ENCODE results near the gene DALRD3. TPM values are rescaled to one million over a fixed set of nuclear protein-coding genes. Genes with fewer than 3 reads are reported as not detected.

Gene DALRD3
- polyA plus RNA-seq, 1 of the 3 experiments (the other 2 are of a cell fraction) = 82.7 TPM

DNA sequence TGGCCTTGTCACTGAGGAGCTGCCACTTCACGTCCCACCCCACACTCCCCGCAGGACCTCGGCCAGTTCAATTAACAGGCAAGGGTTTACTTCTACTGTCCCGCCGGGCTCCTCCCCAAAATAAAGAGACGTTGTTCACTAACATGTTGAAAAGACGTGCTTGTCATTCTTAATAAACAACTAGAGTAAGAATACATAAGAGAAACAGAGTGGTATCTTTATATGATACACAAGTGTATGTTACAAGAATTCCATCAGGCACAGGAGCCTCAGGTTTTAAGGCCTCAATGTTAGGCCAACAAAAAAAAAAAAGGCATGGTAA, 11.1 kb upstream of the DALRD3 start:
- Histone ChIP-seq H3K9me2 (no peaks in the 10 kb centered on the region), H3K9ac (peak overlapping the region; percentile 1; the same call in 1 of the 2 replicates), H3K9me3 (no peaks in the 10 kb centered on the region), H3K79me2 (ENCODE audit: insufficient read depth) (peaks cover 44% of the 10 kb centered on the region), H3K4me1 (ENCODE audit: control insufficient read depth in 1 of 2, insufficient read depth in 2 of 2, low read depth in 1 of 2, low read length in 1 of 2) (peaks cover 10 to 32% of the 10 kb centered on the region in 2 experiments; a peak in 3 of 4 replicates), H3K36me3 (replicated peaks in 1 of 2; ENCODE audit: control insufficient read depth in 1 of 2, insufficient read depth in 2 of 2, low read length in 1 of 2) (peaks cover 64 to 65% of the 10 kb centered on the region in 2 experiments), H3K27ac (ENCODE audit: low read depth in 2 of 2, low read length in 1 of 2) (peak overlapping the region; percentile 69 to 73), H4K20me1 (ENCODE audit: insufficient read depth) (no peaks in the 10 kb centered on the region), H2AFZ (ENCODE audit: low read depth) (peak overlapping the region; percentile 69; the same call in 1 of the 2 replicates), H3F3A (replicated peaks; ENCODE audit: insufficient read depth) (peaks cover 54% of the 10 kb centered on the region), H3K4me3 (ENCODE audit: low read depth in 2 of 2, low read length in 1 of 2) (peak overlapping the region; percentile 83 to 87; a peak in 2 of 4 replicates), H3K4me2 (peak overlapping the region; percentile 97), H3K27me3 (ENCODE audit: insufficient read depth) (no peaks in the 10 kb centered on the region)
- TF ChIP-seq RCOR1 (IDR thresholded peaks at IDR 0.05; ENCODE audit: low read length) (0 out of 2 replicates have a peak, but pooled peaks have one; percentile 6), CHD2 (IDR thresholded peaks at IDR 0.05; ENCODE audit: low read length, partially characterized antibody) (no peak), TEAD4 (IDR thresholded peaks at IDR 0.05; ENCODE audit: borderline replicate concordance, insufficient read depth) (0 out of 2 replicates have a peak, but pooled peaks have one; percentile 6), FOXM1 (IDR thresholded peaks at IDR 0.05; ENCODE audit: low read depth) (no peak)
- TF ChIP-seq, protein P1, sequence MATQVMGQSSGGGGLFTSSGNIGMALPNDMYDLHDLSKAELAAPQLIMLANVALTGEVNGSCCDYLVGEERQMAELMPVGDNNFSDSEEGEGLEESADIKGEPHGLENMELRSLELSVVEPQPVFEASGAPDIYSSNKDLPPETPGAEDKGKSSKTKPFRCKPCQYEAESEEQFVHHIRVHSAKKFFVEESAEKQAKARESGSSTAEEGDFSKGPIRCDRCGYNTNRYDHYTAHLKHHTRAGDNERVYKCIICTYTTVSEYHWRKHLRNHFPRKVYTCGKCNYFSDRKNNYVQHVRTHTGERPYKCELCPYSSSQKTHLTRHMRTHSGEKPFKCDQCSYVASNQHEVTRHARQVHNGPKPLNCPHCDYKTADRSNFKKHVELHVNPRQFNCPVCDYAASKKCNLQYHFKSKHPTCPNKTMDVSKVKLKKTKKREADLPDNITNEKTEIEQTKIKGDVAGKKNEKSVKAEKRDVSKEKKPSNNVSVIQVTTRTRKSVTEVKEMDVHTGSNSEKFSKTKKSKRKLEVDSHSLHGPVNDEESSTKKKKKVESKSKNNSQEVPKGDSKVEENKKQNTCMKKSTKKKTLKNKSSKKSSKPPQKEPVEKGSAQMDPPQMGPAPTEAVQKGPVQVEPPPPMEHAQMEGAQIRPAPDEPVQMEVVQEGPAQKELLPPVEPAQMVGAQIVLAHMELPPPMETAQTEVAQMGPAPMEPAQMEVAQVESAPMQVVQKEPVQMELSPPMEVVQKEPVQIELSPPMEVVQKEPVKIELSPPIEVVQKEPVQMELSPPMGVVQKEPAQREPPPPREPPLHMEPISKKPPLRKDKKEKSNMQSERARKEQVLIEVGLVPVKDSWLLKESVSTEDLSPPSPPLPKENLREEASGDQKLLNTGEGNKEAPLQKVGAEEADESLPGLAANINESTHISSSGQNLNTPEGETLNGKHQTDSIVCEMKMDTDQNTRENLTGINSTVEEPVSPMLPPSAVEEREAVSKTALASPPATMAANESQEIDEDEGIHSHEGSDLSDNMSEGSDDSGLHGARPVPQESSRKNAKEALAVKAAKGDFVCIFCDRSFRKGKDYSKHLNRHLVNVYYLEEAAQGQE (IDR thresholded peaks at IDR 0.05; ENCODE audit: low read depth, low read length) = no peak
- ChIA-PET POLR2A (interaction anchor here (0.6 to 2.3 kb wide), 8 partner anchors 9 to 104 kb away, joined by 3 to 18 read pairs (median 6); partner anchors contain the start of genes P4HTM, QRICH1 and WDR6), CTCF (interaction anchor here (0.6 to 1.5 kb wide), 8 partner anchors 10 to 111 kb away, joined by 3 to 8 read pairs (median 4); partner anchors contain the start of genes ARIH2 and WDR6)
- WGBS (ENCODE audit: low lambda C conversion rate) = 5% methylated on average over 7 of the region's 7 CpGs
- DNase-seq = no peak

DNA sequence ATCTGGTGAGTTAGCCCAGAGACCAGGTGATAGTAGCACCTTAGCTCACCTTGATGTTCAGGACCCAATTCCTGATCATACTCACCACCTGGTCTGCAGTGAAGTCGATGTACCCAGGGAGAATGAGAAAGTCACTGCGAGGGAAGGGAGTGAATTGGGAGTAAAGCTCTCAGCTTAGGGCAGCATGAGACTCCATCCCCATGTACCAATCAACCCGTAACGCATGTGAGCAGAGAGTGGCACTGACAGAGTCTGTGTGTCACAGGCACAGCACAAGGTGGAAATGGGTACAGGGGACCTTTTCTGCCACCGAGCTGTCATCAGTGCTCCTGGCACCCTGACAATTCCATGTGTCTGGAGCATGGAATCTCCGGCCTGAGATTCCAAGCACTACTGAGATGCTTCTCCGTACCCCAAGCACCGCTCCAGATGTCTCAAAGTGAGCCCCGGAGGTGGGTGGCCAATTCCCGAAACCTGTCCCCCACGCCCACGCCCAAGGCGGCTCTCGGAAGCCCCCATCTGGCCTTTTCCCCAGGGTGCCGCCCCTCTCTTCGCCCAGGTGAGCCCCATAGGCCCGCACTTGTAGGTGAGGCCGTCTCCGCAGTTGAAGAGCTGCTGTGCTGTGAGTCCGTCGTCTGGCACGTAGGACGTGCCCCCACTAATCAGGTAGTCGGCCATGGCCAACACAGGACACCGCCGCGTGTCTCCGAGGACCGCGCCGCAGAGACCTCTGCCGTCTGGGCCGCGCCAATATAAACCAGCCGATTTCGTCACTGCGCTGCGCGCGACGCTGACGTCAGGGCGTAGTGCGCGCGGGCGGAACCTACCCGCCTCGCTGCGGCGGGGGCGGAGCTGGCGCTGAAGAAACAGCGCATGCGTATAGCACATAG, 10.5 kb upstream of the DALRD3 start, which contains the start of gene IMPDH2:
Gene IMPDH2, minus strand, starts transcription at position 726 of the 890 bp plus-strand sequence. Its CDS starts 48 bp downstream, at position 678.
- Histone ChIP-seq H2AFZ (ENCODE audit: low read depth) (peak within 1 kb of the TSS; percentile 69), H3K27me3 (ENCODE audit: insufficient read depth) (no peaks in the 10 kb centered on the region), H3K79me2 (ENCODE audit: insufficient read depth) (peaks cover 50% of the 10 kb centered on the region), H3F3A (replicated peaks; ENCODE audit: insufficient read depth) (peaks cover 56% of the 10 kb centered on the region), H3K9ac (peak within 1 kb of the TSS; percentile 82), H3K4me1 (ENCODE audit: control insufficient read depth in 1 of 2, insufficient read depth in 2 of 2, low read depth in 1 of 2, low read length in 1 of 2) (peaks cover 10 to 32% of the 10 kb centered on the region in 2 experiments; a peak in 3 of 4 replicates), H3K27ac (ENCODE audit: low read depth in 2 of 2, low read length in 1 of 2) (peak within 1 kb of the TSS; percentile 69 to 82), H3K4me3 (ENCODE audit: low read depth in 2 of 2, low read length in 1 of 2) (peak within 1 kb of the TSS; percentile 83 to 87), H3K36me3 (replicated peaks in 1 of 2; ENCODE audit: control insufficient read depth in 1 of 2, insufficient read depth in 2 of 2, low read length in 1 of 2) (peaks cover 66 to 69% of the 10 kb centered on the region in 2 experiments), H3K9me2 (no peaks in the 10 kb centered on the region), H3K4me2 (peak within 1 kb of the TSS; percentile 97), H3K9me3 (no peaks in the 10 kb centered on the region), H4K20me1 (ENCODE audit: insufficient read depth) (no peaks in the 10 kb centered on the region)
- peak; percentile 92 for DNase-seq
- POLR2A ChIA-PET = interaction anchor here (0.6 to 2.3 kb wide), 8 partner anchors 8 to 105 kb away, joined by 3 to 18 read pairs (median 6); partner anchors contain the start of genes P4HTM, QRICH1 and WDR6
- WGBS (ENCODE audit: low lambda C conversion rate) = 4% methylated on average over 13 of the region's 55 CpGs
- CTCF ChIA-PET = interaction anchor here (0.6 to 1.5 kb wide), 8 partner anchors 9 to 110 kb away, joined by 3 to 8 read pairs (median 4); partner anchors contain the start of genes ARIH2 and WDR6
- TF ChIP-seq MXI1 (IDR thresholded peaks at IDR 0.05; ENCODE audit: low read depth, low read length) (peak; percentile 89), NRF1 (IDR thresholded peaks at IDR 0.05; ENCODE audit: low read depth, low read length) (peak; percentile 76), ELF1 (IDR thresholded peaks at IDR 0.05) (no peak), FOSL2 (IDR thresholded peaks at IDR 0.05; ENCODE audit: borderline replicate concordance, low read depth) (peak; percentile 16; the same call in 1 of the 2 replicates), SMC3 (IDR thresholded peaks at IDR 0.05; ENCODE audit: low read depth, low read length) (no peak), CHD2 (IDR thresholded peaks at IDR 0.05; ENCODE audit: low read length, partially characterized antibody) (peak; percentile 61)
- TF ChIP-seq, protein P2, sequence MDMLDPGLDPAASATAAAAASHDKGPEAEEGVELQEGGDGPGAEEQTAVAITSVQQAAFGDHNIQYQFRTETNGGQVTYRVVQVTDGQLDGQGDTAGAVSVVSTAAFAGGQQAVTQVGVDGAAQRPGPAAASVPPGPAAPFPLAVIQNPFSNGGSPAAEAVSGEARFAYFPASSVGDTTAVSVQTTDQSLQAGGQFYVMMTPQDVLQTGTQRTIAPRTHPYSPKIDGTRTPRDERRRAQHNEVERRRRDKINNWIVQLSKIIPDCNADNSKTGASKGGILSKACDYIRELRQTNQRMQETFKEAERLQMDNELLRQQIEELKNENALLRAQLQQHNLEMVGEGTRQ (IDR thresholded peaks at IDR 0.05; ENCODE audit: borderline replicate concordance, low read depth, low read length) = no peak
- TF ChIP-seq, protein P3, sequence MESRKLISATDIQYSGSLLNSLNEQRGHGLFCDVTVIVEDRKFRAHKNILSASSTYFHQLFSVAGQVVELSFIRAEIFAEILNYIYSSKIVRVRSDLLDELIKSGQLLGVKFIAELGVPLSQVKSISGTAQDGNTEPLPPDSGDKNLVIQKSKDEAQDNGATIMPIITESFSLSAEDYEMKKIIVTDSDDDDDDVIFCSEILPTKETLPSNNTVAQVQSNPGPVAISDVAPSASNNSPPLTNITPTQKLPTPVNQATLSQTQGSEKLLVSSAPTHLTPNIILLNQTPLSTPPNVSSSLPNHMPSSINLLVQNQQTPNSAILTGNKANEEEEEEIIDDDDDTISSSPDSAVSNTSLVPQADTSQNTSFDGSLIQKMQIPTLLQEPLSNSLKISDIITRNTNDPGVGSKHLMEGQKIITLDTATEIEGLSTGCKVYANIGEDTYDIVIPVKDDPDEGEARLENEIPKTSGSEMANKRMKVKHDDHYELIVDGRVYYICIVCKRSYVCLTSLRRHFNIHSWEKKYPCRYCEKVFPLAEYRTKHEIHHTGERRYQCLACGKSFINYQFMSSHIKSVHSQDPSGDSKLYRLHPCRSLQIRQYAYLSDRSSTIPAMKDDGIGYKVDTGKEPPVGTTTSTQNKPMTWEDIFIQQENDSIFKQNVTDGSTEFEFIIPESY (IDR thresholded peaks at IDR 0.05; ENCODE audit: borderline replicate concordance, low read depth) = peak; percentile 26; the same call in 1 of the 2 replicates
- TF ChIP-seq, protein P4, sequence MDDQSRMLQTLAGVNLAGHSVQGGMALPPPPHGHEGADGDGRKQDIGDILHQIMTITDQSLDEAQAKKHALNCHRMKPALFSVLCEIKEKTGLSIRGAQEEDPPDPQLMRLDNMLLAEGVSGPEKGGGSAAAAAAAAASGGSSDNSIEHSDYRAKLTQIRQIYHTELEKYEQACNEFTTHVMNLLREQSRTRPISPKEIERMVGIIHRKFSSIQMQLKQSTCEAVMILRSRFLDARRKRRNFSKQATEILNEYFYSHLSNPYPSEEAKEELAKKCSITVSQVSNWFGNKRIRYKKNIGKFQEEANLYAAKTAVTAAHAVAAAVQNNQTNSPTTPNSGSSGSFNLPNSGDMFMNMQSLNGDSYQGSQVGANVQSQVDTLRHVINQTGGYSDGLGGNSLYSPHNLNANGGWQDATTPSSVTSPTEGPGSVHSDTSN (IDR thresholded peaks at IDR 0.05) = peak; percentile 53
- TF ChIP-seq, protein P5, sequence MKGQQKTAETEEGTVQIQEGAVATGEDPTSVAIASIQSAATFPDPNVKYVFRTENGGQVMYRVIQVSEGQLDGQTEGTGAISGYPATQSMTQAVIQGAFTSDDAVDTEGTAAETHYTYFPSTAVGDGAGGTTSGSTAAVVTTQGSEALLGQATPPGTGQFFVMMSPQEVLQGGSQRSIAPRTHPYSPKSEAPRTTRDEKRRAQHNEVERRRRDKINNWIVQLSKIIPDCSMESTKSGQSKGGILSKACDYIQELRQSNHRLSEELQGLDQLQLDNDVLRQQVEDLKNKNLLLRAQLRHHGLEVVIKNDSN (IDR thresholded peaks at IDR 0.05; ENCODE audit: borderline replicate concordance, low read depth) = no peak

Data from SK-N-SH (cell line).